ENCODE data around the gene PDCD1.

Gene PDCD1

DNA sequence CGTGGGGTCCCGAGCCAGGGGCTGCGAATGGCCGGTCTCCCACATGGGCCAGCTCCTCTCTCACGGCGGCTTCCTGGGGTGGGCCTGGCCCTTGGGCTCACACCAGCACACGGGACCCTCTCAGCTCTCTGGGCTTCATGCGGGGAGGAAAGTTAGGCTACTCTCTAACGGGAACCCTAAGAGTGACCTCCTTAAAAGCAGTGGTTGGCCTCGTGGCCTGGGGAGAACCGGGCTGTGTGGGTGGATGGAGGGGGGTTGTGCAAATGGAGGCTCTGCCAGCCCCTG lies 36.7 kb upstream of the PDCD1 start:
- no peaks in the 10 kb centered on the region for H4K20me1 ChIP-seq (ENCODE audit: insufficient read depth, low read length, poor library complexity, severe bottlenecking)
- no peak overlapping the region for H2AFZ ChIP-seq (ENCODE audit: low read length)
- no peak overlapping the region for H3K4me2 ChIP-seq (ENCODE audit: low read depth, low read length, poor library complexity, severe bottlenecking)
- H3K4me1 ChIP-seq (ENCODE audit: insufficient read depth, low read length, poor library complexity, severe bottlenecking), result peaks cover 14% of the 10 kb centered on the region
- peak overlapping the region; percentile 57 for H3K9ac ChIP-seq (ENCODE audit: low read depth, low read length, poor library complexity, severe bottlenecking)
- TF ChIP-seq, protein P1, sequence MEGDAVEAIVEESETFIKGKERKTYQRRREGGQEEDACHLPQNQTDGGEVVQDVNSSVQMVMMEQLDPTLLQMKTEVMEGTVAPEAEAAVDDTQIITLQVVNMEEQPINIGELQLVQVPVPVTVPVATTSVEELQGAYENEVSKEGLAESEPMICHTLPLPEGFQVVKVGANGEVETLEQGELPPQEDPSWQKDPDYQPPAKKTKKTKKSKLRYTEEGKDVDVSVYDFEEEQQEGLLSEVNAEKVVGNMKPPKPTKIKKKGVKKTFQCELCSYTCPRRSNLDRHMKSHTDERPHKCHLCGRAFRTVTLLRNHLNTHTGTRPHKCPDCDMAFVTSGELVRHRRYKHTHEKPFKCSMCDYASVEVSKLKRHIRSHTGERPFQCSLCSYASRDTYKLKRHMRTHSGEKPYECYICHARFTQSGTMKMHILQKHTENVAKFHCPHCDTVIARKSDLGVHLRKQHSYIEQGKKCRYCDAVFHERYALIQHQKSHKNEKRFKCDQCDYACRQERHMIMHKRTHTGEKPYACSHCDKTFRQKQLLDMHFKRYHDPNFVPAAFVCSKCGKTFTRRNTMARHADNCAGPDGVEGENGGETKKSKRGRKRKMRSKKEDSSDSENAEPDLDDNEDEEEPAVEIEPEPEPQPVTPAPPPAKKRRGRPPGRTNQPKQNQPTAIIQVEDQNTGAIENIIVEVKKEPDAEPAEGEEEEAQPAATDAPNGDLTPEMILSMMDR (conservative IDR thresholded peaks at IDR 0.05; ENCODE audit: low read length), result no peak
- no peak for TF ChIP-seq EZH2phosphoT487 (IDR thresholded peaks at IDR 0.05; ENCODE audit: borderline replicate concordance)
- H3K4me3 ChIP-seq (ENCODE audit: low read length, poor library complexity, severe bottlenecking), result no peak overlapping the region
- peaks cover 14% of the 10 kb centered on the region; the same call in 1 of the 2 replicates for H3F3A ChIP-seq (ENCODE audit: low read depth)
- no peaks in the 10 kb centered on the region for H3K9me2 ChIP-seq (replicated peaks; ENCODE audit: low read depth, low read length)
- no peaks in the 10 kb centered on the region for H3K9me3 ChIP-seq (ENCODE audit: insufficient read depth, low read depth, low read length)
- H3K27me3 ChIP-seq (ENCODE audit: insufficient read depth, low read length, poor library complexity, severe bottlenecking), result no peaks in the 10 kb centered on the region
- no peaks in the 10 kb centered on the region for H3K36me3 ChIP-seq (ENCODE audit: insufficient read depth, low read length)
- no peaks in the 10 kb centered on the region for H3K79me2 ChIP-seq (ENCODE audit: insufficient read depth, low read length)

GRCh38 chr2:241894681-241895426 lies 36.2 kb upstream of the PDCD1 start:
- no peak overlapping the region for H2AFZ ChIP-seq (ENCODE audit: low read length)
- H3K9ac ChIP-seq (ENCODE audit: low read depth, low read length, poor library complexity, severe bottlenecking), result peak overlapping the region; percentile 57
- H4K20me1 ChIP-seq (ENCODE audit: insufficient read depth, low read length, poor library complexity, severe bottlenecking), result no peaks in the 10 kb centered on the region
- no peak overlapping the region for H3K4me2 ChIP-seq (ENCODE audit: low read depth, low read length, poor library complexity, severe bottlenecking)
- H3K9me3 ChIP-seq (ENCODE audit: insufficient read depth, low read depth, low read length), result no peaks in the 10 kb centered on the region
- no peak overlapping the region for H3K4me3 ChIP-seq (ENCODE audit: low read length, poor library complexity, severe bottlenecking)
- peaks cover 14% of the 10 kb centered on the region for H3K4me1 ChIP-seq (ENCODE audit: insufficient read depth, low read length, poor library complexity, severe bottlenecking)
- no peaks in the 10 kb centered on the region for H3K9me2 ChIP-seq (replicated peaks; ENCODE audit: low read depth, low read length)
- no peaks in the 10 kb centered on the region for H3K27me3 ChIP-seq (ENCODE audit: insufficient read depth, low read length, poor library complexity, severe bottlenecking)
- no peak for TF ChIP-seq EZH2phosphoT487 (IDR thresholded peaks at IDR 0.05; ENCODE audit: borderline replicate concordance)
- TF ChIP-seq, protein P1 (conservative IDR thresholded peaks at IDR 0.05; ENCODE audit: low read length), result no peak
- H3F3A ChIP-seq (ENCODE audit: low read depth), result peaks cover 14% of the 10 kb centered on the region; the same call in 1 of the 2 replicates
- H3K79me2 ChIP-seq (ENCODE audit: insufficient read depth, low read length), result no peaks in the 10 kb centered on the region
- no peaks in the 10 kb centered on the region for H3K36me3 ChIP-seq (ENCODE audit: insufficient read depth, low read length)

GRCh38 chr2:241894056-241894641 lies 35.5 kb upstream of the PDCD1 start:
- no peaks in the 10 kb centered on the region for H3K36me3 ChIP-seq (ENCODE audit: insufficient read depth, low read length)
- no peak for TF ChIP-seq EZH2phosphoT487 (IDR thresholded peaks at IDR 0.05; ENCODE audit: borderline replicate concordance)
- TF ChIP-seq, protein P1 (conservative IDR thresholded peaks at IDR 0.05; ENCODE audit: low read length), result no peak
- no peaks in the 10 kb centered on the region for H3K27me3 ChIP-seq (ENCODE audit: insufficient read depth, low read length, poor library complexity, severe bottlenecking)
- H3K9me3 ChIP-seq (ENCODE audit: insufficient read depth, low read depth, low read length), result no peaks in the 10 kb centered on the region
- no peaks in the 10 kb centered on the region for H3K9me2 ChIP-seq (replicated peaks; ENCODE audit: low read depth, low read length)
- no peak overlapping the region for H3K9ac ChIP-seq (ENCODE audit: low read depth, low read length, poor library complexity, severe bottlenecking)
- peaks cover 14% of the 10 kb centered on the region for H3K4me1 ChIP-seq (ENCODE audit: insufficient read depth, low read length, poor library complexity, severe bottlenecking)
- H2AFZ ChIP-seq (ENCODE audit: low read length), result no peak overlapping the region
- peaks cover 14% of the 10 kb centered on the region; the same call in 1 of the 2 replicates for H3F3A ChIP-seq (ENCODE audit: low read depth)
- H3K79me2 ChIP-seq (ENCODE audit: insufficient read depth, low read length), result no peaks in the 10 kb centered on the region
- H3K4me3 ChIP-seq (ENCODE audit: low read length, poor library complexity, severe bottlenecking), result no peak overlapping the region
- no peak overlapping the region for H3K4me2 ChIP-seq (ENCODE audit: low read depth, low read length, poor library complexity, severe bottlenecking)
- H4K20me1 ChIP-seq (ENCODE audit: insufficient read depth, low read length, poor library complexity, severe bottlenecking), result no peaks in the 10 kb centered on the region

Measured in Loucy (cell line).